CD4-positive, alpha-beta T cell treated with Interleukin-1 beta for 1 hour (primary cell): ENCODE data around the gene MIPOL1.
"Not testable (repeated sequence)": the region's sequence is repeated elsewhere in the genome, so short reads cannot be mapped to it uniquely, and the experiment has no call there.

Experiments
- DNase-seq, 2 donors: peaks; one replicate each; pipeline ENCODE4 v3.0.0-alpha.2; 2020 to 2022

MIPOL1 gene

DNA sequence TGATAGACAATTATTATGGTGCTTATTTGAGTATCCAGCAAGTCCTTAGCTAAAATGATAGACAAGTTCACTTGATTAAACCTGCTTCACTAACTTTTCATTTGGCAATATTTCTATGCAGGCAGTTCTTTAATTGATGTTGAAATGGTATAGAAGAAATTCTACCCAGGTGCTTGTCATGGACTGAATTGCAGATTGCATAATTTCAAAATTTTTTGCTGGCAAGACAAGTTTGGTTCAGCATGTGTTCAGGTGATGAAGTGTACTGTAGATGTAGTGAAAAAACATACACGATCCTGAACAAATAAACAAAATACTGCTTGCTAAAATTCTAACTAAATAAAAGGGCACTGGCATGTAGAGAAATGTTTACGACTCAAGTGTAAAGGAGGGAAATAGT, 208.4 kb downstream of the MIPOL1 start:
- DNase-seq = no peak

DNA sequence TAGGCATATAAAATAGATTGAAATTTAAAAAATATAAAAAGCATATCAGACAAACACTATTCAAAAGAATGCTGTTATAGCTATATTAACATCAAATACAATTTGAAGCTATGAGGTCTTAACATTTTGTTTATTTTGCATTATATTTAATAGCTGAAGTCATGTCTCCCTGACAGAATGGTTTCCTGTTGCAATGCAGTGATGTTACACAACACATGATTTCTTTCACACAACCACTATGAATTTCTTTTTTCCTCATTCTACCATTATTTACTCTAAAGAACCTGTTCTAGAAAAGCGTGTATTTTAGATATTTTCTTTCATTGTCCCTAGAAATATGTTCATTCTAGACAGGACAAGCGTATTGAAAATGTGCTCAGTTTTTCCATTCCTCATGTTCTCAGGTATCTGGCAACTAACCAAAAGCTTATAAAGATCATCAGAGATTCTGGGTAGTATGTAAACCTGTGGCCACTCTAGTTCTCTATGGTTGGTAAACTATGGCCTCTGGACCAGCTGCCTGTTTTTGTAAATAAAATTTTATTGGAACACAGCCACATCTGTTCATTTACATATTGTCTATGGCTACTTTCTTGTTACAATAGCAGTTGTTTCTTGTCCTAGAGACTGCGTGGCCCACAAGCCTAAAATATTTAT, 213.5 kb downstream of the MIPOL1 start:
- DNase-seq = no peak

DNA sequence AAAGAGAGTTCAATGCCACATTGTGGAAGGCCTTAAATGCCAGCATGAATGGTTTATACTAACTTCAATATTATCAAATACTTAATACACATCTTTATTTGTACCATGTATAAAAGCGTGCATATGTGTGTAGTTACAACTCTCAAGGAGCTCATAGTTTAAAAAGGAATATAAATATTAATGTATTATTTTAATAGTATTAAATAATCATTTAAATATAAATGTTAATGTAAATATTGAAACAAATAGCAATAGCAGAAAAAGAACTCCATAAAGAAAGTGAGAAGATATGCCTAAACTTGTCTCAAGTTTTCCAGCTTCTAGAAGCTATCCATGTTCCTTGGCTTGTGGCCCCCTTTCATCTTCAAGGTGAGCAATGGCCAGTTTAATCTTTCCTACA, 215.3 kb downstream of the MIPOL1 start:
- no peak for DNase-seq

DNA sequence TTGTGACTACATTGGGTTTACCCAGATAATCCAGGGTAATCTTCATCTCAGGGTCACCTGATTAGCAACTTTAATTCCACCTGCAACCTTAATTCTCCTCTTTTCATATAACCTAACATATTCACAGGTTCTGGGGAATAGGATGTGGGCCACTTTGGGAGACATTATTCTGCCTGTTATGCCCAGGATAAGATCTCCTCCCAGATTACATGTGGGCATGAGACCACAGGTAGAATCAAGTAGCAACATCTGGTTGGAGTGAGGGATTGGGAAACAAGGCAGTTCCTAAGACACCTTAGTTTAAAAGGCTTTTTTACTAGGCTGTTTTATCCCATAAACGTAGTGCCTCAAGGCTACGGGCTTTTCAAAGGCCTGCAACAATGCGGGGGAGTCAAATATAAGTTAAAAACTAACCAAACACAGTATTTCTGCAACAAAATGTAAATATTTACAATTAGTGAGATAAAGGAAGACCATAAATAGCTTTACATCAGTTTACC, 215.8 kb downstream of the MIPOL1 start:
- no peak for DNase-seq

DNA sequence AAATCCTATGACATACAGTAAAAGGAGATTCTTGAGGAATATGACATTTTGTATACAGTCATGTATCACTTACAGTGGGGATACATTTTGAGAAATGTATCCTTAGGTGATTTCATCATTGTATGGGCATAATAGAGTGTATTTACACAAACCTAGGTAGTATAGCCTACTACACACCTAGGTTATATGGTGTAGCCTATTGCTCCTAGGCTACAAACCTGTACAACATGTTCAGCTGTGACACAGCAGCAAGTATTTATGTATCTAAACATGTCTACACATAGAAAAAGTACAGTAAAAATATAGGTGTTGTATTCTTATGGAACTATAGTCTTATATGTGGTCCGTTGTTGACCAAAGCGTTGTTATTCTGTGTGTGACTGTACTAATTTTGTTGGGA, 218.5 kb downstream of the MIPOL1 start:
- DNase-seq = no peak

DNA sequence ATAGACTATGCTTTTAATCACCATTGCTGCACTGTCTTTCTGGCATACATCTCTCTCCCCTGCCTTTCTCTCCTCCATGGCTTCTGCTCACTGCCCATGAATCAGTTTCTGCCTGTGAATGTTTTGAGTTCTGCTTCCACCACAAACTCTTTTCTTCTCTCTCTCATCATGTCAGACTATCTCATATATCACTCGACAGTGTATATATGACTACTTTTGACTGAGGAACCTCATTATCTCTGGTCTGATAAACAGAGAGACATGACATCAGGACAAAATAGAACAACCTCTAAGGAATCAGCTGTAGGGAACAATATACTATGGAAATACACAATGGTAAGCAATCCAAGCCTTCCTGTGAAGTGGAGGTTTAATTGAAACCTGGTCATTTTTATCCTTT, 219.4 kb downstream of the MIPOL1 start:
- no peak for DNase-seq

DNA sequence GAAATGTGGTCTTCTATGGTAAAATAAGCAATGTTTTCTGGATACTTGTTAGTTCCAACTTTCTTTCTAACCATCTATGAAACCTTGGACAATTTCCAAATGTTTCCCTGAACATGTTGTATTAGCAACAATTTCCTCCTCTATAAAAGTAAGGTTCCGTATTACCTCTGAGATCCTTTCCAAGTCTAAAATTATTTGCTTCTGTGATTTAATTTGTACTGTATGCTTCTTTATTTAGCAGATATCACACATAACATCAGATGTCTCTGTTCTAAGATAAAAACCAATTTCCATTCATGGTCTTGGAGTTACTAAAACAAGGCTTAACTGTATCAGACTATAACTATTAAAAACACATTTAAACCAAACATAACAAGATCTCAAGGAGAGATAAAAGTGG, 220.1 kb downstream of the MIPOL1 start:
- no peak for DNase-seq

DNA sequence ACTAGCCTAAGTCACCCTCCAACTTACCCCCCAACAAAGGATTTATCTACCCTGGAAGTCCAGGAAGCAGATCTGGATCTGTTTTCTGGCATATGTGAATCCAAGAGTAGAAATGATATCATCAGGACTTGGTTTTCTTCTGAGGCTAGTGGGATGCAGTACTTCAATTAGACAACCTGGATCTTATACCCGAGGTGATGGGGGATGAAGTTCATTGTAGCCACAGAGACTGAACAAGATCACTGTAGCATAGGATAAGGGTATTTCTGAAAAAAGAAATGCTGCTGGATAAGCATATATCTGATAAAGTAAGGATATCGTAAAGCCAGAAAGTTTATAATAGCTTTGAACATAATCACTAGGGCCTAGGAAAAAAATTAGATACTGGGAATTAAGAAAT, 222.9 kb downstream of the MIPOL1 start:
- DNase-seq = no peak

DNA sequence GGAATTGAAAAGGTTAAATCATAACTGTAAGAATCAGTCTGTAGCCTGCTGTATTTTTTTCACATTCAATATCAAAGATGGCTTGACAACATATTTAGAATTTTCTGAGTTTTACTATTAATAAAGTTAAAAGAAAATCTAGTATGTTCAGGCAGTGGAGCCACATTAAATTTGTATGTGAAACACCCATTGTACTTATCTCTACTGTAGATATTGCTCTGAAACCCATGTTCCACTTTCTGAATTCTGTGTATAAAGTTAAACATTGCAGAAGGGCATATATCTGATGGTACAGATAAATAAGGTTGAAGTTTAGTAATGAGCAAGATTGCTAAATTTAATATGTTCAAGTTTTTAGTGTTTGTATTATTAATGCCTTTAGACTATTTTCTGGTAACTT, 224.6 kb downstream of the MIPOL1 start:
- no peak for DNase-seq

DNA sequence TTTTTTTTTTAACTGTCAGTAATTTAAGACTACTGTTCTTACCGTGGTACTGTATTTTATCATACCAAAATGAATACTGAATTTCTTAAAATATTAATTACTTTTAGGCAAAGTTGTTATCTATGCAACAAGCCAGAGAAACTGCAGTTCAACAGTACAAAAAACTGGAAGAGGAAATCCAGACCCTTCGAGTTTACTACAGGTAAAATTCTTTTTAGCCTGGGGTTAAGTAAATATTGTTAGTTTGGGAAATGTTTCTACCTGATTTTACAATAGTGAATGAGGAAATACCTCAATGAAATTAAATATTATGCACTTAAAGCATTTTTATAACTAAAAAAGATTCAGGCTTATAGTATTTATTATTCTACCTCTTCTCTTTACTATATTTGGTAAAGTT, 225.0 kb downstream of the MIPOL1 start:
- DNase-seq = no peak

DNA sequence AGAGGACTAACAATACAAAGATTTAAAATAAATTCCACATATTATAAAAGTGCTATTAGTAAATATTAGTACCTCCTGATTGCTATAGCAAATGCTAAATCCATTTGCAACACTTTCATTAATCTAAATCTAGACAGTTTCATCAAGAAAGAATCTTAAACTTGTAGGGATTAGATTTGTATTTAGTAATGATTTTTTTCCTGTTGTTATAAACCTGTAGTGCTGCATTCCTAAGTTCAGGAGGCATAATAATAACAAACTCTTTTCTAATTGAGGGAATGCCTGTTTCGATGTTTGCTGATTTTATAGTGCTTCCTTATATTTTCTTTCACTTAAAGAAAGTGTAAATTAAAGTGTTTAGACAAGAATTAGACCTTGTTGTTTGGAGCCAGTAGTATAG, 231.2 kb downstream of the MIPOL1 start:
- DNase-seq = no peak

DNA sequence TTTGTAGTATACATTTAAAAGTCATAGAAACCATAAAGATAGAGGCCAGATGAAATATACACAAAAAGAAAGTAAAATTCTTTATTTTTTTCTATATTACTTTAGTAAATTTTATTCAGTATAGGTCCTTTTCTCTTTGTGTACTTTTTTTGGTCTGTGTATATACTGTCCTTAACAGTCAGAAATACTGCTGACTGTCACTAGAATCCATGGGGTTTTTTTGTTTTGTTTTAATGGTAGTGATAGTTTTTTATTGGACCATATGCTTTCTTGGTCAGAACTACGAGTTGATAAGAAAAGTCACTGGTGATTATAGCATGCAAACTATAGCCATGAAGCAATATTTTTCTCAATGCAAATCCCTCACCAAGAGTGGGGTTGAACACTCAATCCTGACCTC, 231.9 kb downstream of the MIPOL1 start:
- DNase-seq = no peak

DNA sequence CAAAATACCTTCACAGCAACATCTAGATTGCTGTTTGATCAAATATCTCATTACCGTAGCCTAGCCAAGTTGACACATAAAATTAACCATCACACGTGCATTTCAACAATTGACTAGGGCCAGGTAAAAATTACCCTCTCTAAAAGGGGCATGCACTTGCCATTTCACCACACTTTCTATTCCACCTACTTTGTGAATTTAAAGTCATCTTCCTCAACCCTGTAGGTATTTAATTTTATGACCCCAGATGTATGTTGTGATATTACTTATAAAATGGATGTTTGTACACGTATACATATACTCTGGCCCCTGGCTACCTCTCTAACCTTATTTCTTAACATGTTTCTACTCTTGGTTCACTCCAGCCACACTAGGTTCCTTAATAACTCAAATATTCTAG, 237.1 kb downstream of the MIPOL1 start:
- DNase-seq = no peak

DNA sequence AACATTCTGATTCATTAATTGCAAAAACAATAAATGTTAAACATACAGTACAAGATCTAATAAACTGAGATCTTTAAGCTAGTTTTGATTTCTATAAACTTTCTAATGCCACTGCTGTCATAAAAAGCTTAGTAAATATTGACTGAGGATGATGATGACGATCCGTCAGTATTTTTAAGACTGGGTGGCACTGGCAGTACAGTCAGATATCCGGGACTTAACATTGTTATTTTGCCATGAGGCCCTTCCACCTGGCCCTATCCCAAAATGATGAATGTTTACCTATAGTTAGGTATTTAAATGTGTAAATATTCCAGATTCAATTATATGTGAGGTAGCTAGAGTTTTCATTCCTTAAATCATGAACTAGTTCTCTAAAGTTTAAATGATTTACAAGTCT, 238.8 kb downstream of the MIPOL1 start:
- DNase-seq = no peak

DNA sequence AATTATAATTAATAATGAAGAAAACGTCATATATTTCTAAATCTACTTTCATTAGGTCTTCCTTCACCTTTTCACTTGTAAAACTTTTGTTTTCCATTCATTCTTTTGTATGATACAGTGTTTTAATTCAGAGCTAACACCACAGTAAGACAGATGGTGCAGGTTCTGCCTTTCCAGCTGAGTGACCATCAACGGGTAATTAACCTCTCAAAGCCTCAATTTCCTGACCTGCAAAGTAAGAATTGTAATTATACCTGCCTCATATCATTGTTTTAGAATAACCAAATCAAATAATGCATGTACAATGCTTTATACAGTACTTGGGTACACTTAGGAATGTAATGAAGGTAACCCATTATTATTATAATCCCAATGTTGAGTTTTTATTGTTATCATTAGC, 239.8 kb downstream of the MIPOL1 start:
- no peak for DNase-seq

DNA sequence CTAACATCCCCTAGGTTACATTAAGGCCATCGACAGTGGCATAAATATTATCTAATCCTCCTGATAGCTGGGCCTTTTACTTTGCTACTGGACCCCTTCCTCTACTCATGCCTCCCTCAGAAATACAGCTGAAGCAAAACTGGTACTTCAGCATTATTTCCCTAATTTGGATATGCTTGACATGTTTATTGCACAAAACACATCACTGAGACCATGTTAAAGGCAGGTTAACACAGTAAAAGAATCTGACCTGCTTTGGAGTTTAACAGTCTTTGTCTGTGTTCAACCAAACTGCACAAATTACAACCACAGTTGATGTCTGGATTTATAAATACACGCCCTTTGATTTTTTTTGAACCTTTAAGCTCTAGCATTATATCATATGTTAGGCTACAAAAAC, 240.7 kb downstream of the MIPOL1 start:
- DNase-seq = no peak

DNA sequence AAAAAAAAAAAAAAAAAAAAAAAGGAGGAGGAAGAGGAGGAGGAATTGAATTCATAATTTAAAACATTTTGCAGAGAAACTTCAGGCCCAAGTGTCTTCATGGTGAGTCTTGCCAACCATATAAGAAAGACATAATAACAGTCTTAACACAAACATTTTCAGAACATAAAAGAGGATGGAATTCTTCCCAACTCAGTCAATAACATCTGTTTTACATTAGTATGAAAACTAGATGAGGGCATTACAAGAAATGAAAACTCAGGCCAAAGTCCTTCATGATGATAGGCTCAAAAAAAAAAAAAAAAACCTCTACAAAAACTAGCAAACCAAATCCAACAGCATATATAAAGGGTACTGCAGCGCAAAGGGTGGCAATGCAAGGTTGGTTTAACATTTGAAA, 245.7 kb downstream of the MIPOL1 start:
- no peak for DNase-seq

DNA sequence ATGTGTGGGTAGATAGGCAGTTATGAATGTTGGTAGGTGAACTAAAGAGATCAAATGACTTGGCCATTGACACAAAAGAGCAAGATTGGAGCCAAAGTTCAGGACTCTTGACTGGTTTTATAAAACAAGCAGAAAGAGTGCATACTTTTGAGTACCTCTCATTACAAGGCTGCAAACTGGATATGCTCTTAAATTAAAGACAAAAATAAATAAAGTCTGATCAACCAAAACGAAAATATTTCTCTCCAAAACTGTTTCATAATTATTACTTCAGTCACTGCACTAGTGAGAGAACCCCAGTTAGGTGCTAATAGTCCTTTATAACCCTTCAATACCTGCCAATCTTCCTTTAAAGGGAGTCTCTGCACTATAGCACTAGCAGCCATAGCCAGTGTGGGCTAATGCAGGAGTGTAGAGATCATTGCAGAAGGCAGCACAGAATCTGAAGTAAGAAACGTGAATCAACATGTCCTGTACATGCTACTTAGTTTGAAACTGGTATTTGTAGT, 250.2 kb downstream of the MIPOL1 start:
- DNase-seq = no peak

DNA sequence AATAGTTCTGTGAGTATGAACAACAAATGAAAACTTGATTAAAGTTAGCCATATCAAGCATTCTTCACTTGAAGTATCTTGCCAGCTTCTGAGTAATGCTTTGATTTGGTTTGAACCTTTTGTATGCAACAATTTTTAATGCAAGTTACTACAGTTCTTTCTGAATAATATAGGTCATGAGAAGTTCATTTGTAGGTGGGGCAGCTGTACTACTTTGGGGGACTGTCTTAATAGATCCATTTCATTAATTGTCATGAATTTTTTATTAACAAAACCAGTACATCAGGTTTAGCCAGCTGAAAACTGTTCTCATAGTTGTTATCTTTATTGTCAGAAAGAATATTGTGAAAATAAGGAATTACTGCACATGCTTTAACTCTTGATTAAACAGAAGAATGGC, 254.6 kb downstream of the MIPOL1 start:
- no peak for DNase-seq

DNA sequence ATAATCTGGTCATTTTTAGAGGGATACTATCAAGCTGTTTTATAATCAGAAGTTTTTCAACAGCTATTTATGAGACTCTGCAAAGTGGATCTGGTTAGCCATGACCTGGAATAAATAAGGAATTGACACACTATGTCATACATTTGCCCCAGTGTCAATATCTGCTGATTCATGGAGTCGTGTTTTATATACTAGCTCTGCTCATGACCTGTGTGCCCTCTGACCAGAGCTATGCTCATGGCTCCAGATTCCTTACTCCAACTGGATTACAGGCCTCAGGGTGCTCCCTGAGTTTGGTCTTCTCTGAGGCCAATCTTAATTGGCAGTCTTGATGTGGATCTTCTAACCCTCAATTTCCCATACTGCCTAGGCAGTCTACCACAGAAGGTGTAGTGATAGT, 256.2 kb downstream of the MIPOL1 start:
- no peak for DNase-seq

DNA sequence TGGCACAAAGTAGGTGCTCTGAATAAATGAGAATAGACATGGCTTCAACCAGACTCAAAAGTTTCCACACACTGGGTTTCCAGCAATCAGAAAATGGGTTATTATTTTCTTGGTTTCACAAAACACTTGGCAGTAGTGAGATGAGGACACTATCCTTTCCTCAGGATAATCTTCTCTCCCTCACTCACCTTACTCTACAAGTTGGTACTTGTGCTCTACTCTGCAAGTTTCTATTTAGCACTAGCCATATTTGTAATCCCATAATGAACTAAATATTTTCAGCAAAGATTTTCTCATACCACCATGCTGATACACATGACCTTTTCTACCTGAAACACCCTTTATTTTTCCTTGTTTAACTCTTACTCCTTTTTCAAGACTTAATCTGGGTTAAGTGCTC, 259.6 kb downstream of the MIPOL1 start:
- no peak for DNase-seq

DNA sequence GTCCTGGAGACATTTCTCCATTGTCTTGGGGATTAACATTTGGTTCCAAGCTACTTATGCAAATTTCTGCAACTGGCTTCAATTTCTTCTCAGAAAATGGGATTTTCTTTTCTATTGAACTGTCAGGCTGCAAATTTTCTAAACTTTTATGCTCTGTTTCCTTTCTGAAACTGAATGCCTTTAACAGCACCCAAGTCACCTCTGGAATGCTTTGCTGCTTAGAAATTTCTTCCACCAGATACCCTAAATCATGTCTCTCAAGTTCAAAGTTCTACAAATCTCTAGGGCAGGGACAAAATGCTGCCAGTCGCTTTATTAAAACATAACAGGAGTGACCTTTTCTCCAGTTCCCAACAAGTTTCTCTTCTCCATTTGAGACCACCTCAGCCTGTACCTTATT, 264.7 kb downstream of the MIPOL1 start:
- DNase-seq = not testable (repeated sequence)

DNA sequence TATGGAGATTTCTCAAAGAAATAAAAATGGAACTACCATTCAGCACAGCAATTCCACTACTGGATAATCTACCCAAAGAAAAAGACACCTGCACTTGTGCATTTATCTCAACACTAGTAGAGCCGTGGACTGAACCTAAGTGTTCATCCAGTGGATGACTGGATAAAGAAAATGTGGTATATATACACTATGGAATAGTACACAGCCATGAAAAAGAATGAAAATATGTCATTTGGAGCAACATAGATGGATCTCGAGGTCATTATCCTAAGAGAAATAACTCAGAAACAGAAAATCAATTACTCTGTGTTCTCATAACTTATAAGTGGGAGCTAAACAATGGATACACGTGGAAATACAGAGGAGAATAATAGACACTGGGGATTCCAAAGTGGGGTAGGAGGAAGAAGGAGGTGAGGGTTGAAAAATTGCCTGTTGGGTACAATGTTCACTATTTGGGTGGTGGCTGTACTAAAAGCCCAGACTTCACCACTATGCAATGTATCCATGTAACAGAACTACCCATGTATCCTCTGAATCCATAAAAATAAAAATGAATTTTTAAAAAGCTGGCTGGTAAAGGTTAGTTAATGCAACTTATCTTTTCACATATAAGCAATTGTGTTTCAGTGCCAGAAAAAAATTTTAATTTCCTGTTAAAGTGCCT, 266.6 kb downstream of the MIPOL1 start:
- no peak for DNase-seq

DNA sequence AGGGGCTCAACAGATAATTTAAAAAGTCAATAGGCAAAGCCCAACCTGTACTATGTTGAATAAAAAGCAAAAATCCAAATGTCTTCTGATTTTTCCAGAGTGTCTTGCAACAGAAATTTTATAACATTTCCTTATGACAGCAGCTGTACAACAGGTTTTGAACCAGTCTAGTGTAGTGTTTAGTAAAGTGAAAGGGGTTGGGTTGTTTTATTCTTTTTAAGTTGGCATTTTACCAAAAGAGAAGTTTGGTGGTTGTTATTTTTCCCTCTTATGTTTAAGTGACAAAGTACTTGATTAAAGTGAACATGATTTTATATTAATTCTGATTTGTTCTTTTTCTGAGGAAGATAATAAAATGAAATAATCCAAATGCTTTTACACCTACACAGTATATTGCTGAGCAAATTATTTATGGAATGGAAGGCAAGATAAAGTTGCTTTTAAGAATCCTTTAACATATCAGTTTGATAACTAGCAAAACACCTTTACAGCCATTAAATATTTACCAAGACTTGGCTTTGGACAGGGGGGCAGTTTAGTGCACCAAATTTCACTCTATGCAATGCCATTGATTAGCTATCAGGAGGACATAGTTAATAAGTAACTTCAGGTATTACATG, 268.4 kb downstream of the MIPOL1 start:
- DNase-seq = no peak
